ENCODE measurements around the gene NFIA. TPM values are rescaled to one million over a fixed set of nuclear protein-coding genes. Genes with fewer than 3 reads are reported as not detected.

NFIA gene
- total and polyA plus RNA-seq, 7 experiments from 2014 or later, result 1.0 to 8.6 (median 5.9) TPM

DNA sequence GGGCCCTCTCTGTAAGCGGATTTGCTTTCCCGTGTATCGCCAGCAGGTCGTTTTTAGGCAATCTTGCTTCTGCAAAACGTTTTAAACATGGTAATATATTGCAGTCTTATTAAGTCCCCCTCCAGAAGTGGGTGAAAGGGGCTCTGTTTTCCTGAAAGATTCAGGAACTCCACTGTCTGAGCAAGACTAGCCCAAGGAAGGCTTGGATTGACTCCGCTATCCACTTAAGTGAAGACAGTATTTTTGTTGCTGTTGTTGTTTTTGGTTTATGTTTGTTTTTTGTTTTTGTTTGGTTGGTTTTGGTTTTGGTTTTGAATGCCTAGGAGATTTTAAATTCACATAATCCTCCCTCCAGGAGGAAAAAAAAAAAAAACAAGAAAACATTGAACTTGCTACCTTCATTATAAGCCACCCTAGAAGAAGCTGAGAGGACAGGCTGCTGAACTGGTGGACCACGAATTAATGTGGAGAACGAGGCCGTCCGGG lies 29.1 kb upstream of the NFIA start:
- H3K27ac Mint-ChIP-seq, result no peak overlapping the region
- intact Hi-C loops (cut with micrococcal nuclease), result loop anchor here in 1 of 2 donors (1.0 to 10.0 kb wide), 7 partner anchors 24 to 799 kb away; no protein-coding TSS in a partner anchor
- H3K4me3 ChIP-seq (ENCODE audit: low read length), result peak overlapping the region; percentile 36
- POLR2A ChIA-PET, result interaction anchor here (1.0 to 1.3 kb wide), 3 partner anchors 13 to 25 kb away, joined by 3 to 4 read pairs (median 3); no protein-coding TSS in a partner anchor
- H3K27me3 ChIP-seq (ENCODE audit: control insufficient read depth in 2 of 2, insufficient read depth in 2 of 2, low read length in 2 of 2), result peaks cover 4 to 13% of the 10 kb centered on the region in 2 donors
- CTCF ChIA-PET, result no interaction called here
- H3K27me3 Mint-ChIP-seq, result peaks cover 52 to 71% (median 60%) of the 10 kb centered on the region in 5 donors
- H3K4me1 Mint-ChIP-seq, result peaks cover 22 to 51% (median 36%) of the 10 kb centered on the region in 7 donors
- peak in 2 of 9 donors; percentile 8 to 9 for DNase-seq
- H3K9me3 Mint-ChIP-seq, result peaks cover 0 to 1% (median 0%) of the 10 kb centered on the region in 11 donors
- H3K36me3 Mint-ChIP-seq, result peaks cover 0 to 4% (median 0%) of the 10 kb centered on the region in 5 donors
- H3K27ac ChIP-seq (ENCODE audit: low read depth, low read length), result no peak overlapping the region
- H3K36me3 ChIP-seq (ENCODE audit: control insufficient read depth in 2 of 3, insufficient read depth in 3 of 3, low read length in 3 of 3), result no peaks in the 10 kb centered on the region
- H3K4me1 ChIP-seq (ENCODE audit: control insufficient read depth in 2 of 2, insufficient read depth in 2 of 2, low read length in 2 of 2), result peaks cover 10 to 19% of the 10 kb centered on the region in 2 donors
- H3K4me3 Mint-ChIP-seq, result peak overlapping the region; percentile 76 to 90 (median 78)
- H3K9me3 ChIP-seq (ENCODE audit: control insufficient read depth in 2 of 3, low read length in 3 of 3), result no peaks in the 10 kb centered on the region
- ATAC-seq, result no peak

DNA sequence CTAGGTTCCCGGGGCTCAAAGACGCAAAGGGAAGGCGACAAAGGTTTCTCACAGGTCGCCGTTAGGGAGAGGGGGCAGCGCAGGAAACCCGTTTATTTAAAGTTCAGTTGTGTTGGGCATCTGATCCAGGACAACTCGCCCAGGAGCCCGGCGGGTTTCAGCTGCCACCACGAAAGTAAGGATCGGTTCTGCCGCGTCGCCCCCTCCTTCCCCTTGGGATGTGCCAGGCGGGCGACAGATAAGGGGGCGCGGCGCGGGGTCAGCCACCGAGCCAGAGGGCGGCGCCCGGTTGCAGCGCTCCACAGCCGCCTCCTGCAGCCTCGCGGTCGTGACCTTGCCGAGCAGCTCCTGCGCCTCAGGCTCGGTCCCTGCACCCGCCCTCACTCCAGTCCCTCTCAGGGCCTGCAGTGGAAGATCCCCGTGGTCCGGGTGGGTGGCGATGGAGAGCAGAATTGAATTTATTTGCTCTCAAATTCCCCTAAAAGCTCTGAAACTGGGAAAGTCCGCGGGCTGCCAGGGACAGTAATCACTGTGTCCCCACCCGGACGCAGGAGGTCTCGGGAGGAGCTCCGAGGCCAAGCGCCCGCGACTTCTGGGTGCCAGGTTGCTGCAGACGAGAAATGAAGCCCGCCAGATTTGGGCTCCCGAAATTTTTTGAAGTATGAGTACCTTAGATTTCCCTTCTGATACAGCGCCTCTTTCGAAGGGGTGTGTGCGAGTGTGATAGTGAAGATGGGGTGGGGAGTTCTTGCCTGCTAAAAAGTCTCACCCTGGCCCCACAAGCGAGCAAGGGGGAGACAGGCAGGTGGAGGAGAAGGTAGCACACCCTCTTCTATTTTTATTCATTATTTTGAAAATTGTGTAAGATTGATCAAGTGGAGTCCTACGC lies 28.4 kb upstream of the NFIA start:
- Mint-ChIP-seq H3K27me3 (peaks cover 56 to 78% (median 66%) of the 10 kb centered on the region in 5 donors), H3K36me3 (peaks cover 0 to 4% (median 0%) of the 10 kb centered on the region in 5 donors), H3K27ac (no peak overlapping the region), H3K4me3 (peak overlapping the region; percentile 76 to 90 (median 78)), H3K4me1 (peaks cover 22 to 51% (median 36%) of the 10 kb centered on the region in 7 donors), H3K9me3 (peaks cover 0 to 1% (median 0%) of the 10 kb centered on the region in 11 donors)
- ATAC-seq (no peak), DNase-seq (peak in 2 of 9 donors; percentile 10)
- intact Hi-C loops (cut with micrococcal nuclease), result loop anchor here in 1 of 2 donors (1.0 to 10.0 kb wide), 7 partner anchors 23 to 798 kb away; no protein-coding TSS in a partner anchor
- ChIA-PET POLR2A (interaction anchor here (1.2 to 1.3 kb wide), 2 partner anchors 22 to 24 kb away, joined by 3 read pairs; no protein-coding TSS in a partner anchor), CTCF (no interaction called here)
- Histone ChIP-seq H3K27me3 (ENCODE audit: control insufficient read depth in 2 of 2, insufficient read depth in 2 of 2, low read length in 2 of 2) (peaks cover 4 to 16% of the 10 kb centered on the region in 2 donors), H3K36me3 (ENCODE audit: control insufficient read depth in 2 of 3, insufficient read depth in 3 of 3, low read length in 3 of 3) (no peaks in the 10 kb centered on the region), H3K4me1 (ENCODE audit: control insufficient read depth in 2 of 2, insufficient read depth in 2 of 2, low read length in 2 of 2) (peaks cover 10 to 19% of the 10 kb centered on the region in 2 donors), H3K9me3 (ENCODE audit: control insufficient read depth in 2 of 3, low read length in 3 of 3) (no peaks in the 10 kb centered on the region), H3K4me3 (ENCODE audit: low read length) (peak overlapping the region; percentile 36), H3K27ac (ENCODE audit: low read depth, low read length) (no peak overlapping the region)

DNA sequence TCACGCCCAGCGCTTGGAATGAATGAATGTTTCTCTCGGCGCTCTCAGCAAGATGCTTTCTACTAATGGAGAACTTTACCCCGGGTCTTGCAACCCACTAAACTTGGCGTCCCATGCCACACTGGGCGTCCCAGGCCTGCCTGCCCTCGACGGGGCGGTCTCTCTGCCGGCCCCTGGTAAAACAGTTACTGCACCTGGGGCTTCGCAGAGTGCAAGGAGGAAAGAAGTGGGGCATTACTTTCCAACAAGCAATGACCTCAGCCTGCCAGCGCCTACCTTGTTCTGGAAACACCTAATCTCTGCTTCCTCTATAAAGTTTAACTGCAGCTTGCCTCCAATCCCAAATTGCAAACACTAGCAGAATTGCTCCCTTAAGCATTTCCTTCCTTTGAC lies 27.8 kb upstream of the NFIA start:
- ChIA-PET CTCF (no interaction called here), POLR2A (interaction anchor here (1.2 to 1.3 kb wide), 2 partner anchors 22 to 23 kb away, joined by 3 read pairs; no protein-coding TSS in a partner anchor)
- H3K4me1 ChIP-seq (ENCODE audit: control insufficient read depth in 2 of 2, insufficient read depth in 2 of 2, low read length in 2 of 2), result peaks cover 10 to 18% of the 10 kb centered on the region in 2 donors
- no peak overlapping the region for H3K4me3 ChIP-seq (ENCODE audit: low read length)
- peak overlapping the region in 7 of 10 donors; percentile 16 to 77 (median 45) for H3K4me3 Mint-ChIP-seq
- intact Hi-C loops (cut with micrococcal nuclease), result loop anchor here in 1 of 2 donors (5.0 to 10.0 kb wide), 6 partner anchors 160 to 798 kb away; no protein-coding TSS in a partner anchor
- H3K27ac Mint-ChIP-seq, result no peak overlapping the region
- peaks cover 0 to 1% (median 0%) of the 10 kb centered on the region in 11 donors for H3K9me3 Mint-ChIP-seq
- peaks cover 4 to 17% of the 10 kb centered on the region in 2 donors for H3K27me3 ChIP-seq (ENCODE audit: control insufficient read depth in 2 of 2, insufficient read depth in 2 of 2, low read length in 2 of 2)
- no peak for DNase-seq
- H3K27me3 Mint-ChIP-seq, result peaks cover 56 to 85% (median 67%) of the 10 kb centered on the region in 5 donors
- H3K36me3 Mint-ChIP-seq, result peaks cover 0 to 4% (median 0%) of the 10 kb centered on the region in 5 donors
- no peaks in the 10 kb centered on the region for H3K36me3 ChIP-seq (ENCODE audit: control insufficient read depth in 2 of 3, insufficient read depth in 3 of 3, low read length in 3 of 3)
- ATAC-seq, result no peak
- peaks cover 22 to 51% (median 36%) of the 10 kb centered on the region in 7 donors for H3K4me1 Mint-ChIP-seq
- H3K27ac ChIP-seq (ENCODE audit: low read depth, low read length), result no peak overlapping the region
- no peaks in the 10 kb centered on the region for H3K9me3 ChIP-seq (ENCODE audit: control insufficient read depth in 2 of 3, low read length in 3 of 3)

DNA sequence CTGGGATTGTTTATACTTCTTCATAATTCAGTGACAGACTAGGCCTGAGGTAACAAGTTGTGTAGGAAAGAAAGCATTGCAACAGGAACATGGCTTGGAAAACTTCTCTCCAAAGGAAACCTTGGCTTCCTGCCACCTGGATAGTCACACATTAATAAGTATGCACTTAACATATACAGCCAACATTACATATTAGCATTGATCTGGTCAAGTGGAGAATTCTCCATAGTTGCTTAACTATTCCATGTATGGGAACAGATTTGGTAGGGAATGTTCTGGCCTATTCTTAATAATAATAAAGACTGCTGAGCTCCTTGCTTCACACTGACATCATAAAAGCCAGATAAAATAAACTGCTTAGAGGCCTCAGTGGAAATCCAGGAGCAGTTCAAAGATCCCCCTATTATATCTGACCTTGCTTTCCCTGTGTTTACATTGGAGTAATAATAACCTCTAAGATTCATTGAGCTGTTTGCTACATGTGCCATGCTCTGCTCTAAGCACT lies 27.2 kb upstream of the NFIA start:
- H3K4me3 Mint-ChIP-seq, result peak overlapping the region in 3 of 10 donors; percentile 77
- Histone ChIP-seq H3K27ac (ENCODE audit: low read depth, low read length) (no peak overlapping the region), H3K9me3 (ENCODE audit: control insufficient read depth in 2 of 3, low read length in 3 of 3) (no peaks in the 10 kb centered on the region), H3K4me1 (ENCODE audit: control insufficient read depth in 2 of 2, insufficient read depth in 2 of 2, low read length in 2 of 2) (peaks cover 10 to 15% of the 10 kb centered on the region in 2 donors), H3K36me3 (ENCODE audit: control insufficient read depth in 2 of 3, insufficient read depth in 3 of 3, low read length in 3 of 3) (no peaks in the 10 kb centered on the region), H3K4me3 (ENCODE audit: low read length) (no peak overlapping the region), H3K27me3 (ENCODE audit: control insufficient read depth in 2 of 2, insufficient read depth in 2 of 2, low read length in 2 of 2) (peaks cover 4 to 17% of the 10 kb centered on the region in 2 donors)
- ChIA-PET POLR2A (interaction anchor here (1.2 kb wide), 1 partner anchor 22 kb away, joined by 6 read pairs; no protein-coding TSS in a partner anchor), CTCF (interaction anchor here (1.0 kb wide), 1 partner anchor 12 kb away, joined by 4 read pairs; no protein-coding TSS in a partner anchor)
- peaks cover 56 to 90% (median 67%) of the 10 kb centered on the region in 5 donors for H3K27me3 Mint-ChIP-seq
- intact Hi-C loops (cut with micrococcal nuclease), result loop anchor here (5.0 to 10.0 kb wide), 5 partner anchors 160 to 730 kb away; partner anchors contain the start of gene TM2D1 (in 1 of the 2)
- no peak for ATAC-seq
- peaks cover 0 to 4% (median 0%) of the 10 kb centered on the region in 5 donors for H3K36me3 Mint-ChIP-seq
- no peak for DNase-seq
- peaks cover 0 to 1% (median 0%) of the 10 kb centered on the region in 11 donors for H3K9me3 Mint-ChIP-seq
- H3K27ac Mint-ChIP-seq, result no peak overlapping the region
- peaks cover 22 to 51% (median 36%) of the 10 kb centered on the region in 7 donors for H3K4me1 Mint-ChIP-seq

DNA sequence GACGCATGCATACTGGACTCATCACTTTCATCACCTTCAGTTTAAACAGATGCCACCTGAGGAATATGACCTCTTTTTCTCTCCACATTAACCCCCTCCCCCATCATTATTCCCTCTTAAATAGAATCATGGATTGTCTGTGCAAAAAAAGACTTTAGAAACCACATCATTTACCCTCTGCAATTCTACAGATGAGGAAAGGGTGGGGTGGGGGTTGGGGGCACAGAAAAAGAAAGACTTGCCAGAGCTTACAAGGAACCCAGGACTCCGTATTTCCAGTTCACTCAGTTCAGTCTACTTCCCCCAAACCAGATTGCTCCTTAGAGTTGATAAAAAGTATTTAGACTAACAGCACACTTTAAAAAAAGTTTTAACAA lies 26.2 kb upstream of the NFIA start:
- POLR2A ChIA-PET, result interaction anchor here (1.2 kb wide), 1 partner anchor 21 kb away, joined by 6 read pairs; no protein-coding TSS in a partner anchor
- Mint-ChIP-seq H3K4me1 (peaks cover 20 to 48% (median 34%) of the 10 kb centered on the region in 7 donors), H3K27ac (no peak overlapping the region), H3K9me3 (peaks cover 0 to 1% (median 0%) of the 10 kb centered on the region in 11 donors), H3K36me3 (peaks cover 0 to 4% (median 0%) of the 10 kb centered on the region in 5 donors), H3K27me3 (peaks cover 53 to 93% (median 64%) of the 10 kb centered on the region in 5 donors), H3K4me3 (peak overlapping the region; percentile 51 to 99 (median 90))
- intact Hi-C loops (cut with micrococcal nuclease), result loop anchor here (5.0 to 10.0 kb wide), 5 partner anchors 159 to 729 kb away; partner anchors contain the start of gene TM2D1 (in 1 of the 2)
- no peak overlapping the region for H3K27ac ChIP-seq (ENCODE audit: low read depth, low read length)
- no peaks in the 10 kb centered on the region for H3K36me3 ChIP-seq (ENCODE audit: control insufficient read depth in 2 of 3, insufficient read depth in 3 of 3, low read length in 3 of 3)
- peaks cover 4 to 17% of the 10 kb centered on the region in 2 donors for H3K27me3 ChIP-seq (ENCODE audit: control insufficient read depth in 2 of 2, insufficient read depth in 2 of 2, low read length in 2 of 2)
- peaks cover 7 to 15% of the 10 kb centered on the region in 2 donors for H3K4me1 ChIP-seq (ENCODE audit: control insufficient read depth in 2 of 2, insufficient read depth in 2 of 2, low read length in 2 of 2)
- no peak for DNase-seq
- no peak for ATAC-seq
- H3K4me3 ChIP-seq (ENCODE audit: low read length), result no peak overlapping the region
- H3K9me3 ChIP-seq (ENCODE audit: control insufficient read depth in 2 of 3, low read length in 3 of 3), result no peaks in the 10 kb centered on the region
- CTCF ChIA-PET, result interaction anchor here (0.6 to 1.0 kb wide), 2 partner anchors 12 to 13 kb away, joined by 4 read pairs; no protein-coding TSS in a partner anchor

Measured in naive thymus-derived CD4-positive, alpha-beta T cell (primary cell).